SHP77 treated with DMSO at 0.1 percent for 48 hours (cell line): ENCODE results near the gene STAT5A.
"Not testable (repeated sequence)": the region's sequence is repeated elsewhere in the genome, so short reads cannot be mapped to it uniquely, and the experiment has no call there.

Experiments used
- DNase-seq: peaks from one replicate; lab custom pipeline; 2025; lab: John Stamatoyannopoulos, UW

The STAT5A gene

GRCh38 chr17:42285346-42286050 is 2.8 kb upstream of the STAT5A start:
- DNase-seq = no peak

DNA sequence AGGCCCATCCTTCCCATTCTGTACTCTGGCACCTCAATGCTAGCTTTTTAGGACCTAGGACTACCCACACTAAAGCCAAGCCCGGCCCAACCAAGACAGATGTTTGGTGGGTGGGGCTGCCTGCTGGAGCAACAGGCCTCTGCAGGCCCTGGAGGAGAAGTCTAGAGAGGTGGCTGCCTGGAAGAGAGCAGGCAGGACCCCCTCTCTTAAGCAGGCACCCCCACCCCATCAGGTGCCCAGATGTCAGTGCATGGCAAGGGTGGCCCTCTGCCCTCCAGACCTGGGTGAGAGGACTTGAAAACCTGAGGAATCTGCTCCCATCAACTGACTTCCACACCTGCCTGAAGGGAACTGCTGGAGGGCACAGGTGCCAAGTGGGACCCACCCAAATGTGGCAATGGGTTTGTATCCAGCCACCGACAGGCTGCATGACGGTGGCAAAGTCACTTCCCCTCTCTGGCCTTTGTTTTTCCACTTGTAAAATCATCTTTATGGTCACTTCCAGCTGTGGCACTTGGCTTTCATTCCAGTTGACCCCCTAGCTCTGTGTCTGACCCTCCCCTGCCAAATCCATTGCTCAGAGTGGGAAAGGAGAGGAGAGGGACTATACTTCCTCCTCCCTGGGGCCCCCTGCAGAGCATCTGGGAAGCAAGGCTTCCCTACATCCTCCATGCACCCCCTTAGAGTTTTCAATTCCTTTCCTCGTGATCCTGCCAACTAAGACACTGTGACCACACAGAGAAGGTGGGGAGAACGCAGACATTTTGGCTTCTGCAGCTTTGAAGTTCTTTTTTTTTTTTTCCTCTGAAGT is 1.7 kb upstream of the STAT5A start:
- DNase-seq = no peak

GRCh38 chr17:42287305-42287976 is 857 bp upstream of the STAT5A start:
- no peak for DNase-seq

GRCh38 chr17:42288803-42289610 is 709 bp downstream of the STAT5A start:
- no peak for DNase-seq

- no peak for DNase-seq
These were observed 1.4 kb downstream of the STAT5A start for GRCh38 chr17:42289611-42290181.

DNA sequence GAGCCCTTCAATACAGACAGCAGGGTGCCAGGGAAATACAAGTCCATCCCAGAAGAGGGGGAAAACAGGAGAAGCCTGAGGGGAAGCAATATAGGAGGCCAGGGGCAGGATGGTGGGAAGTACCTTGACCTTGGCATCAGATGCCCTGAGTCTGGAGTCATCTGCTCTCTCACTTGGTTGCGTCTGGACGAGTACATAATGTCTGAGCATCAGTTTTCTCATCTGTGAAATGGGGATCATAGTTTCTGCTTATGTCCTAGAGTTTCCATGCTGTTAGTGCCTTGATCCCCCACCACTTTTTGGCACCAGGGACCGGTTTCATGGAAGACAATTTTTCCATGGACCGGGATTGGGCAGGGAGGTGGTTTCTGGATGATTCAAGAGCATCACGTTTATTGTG is 2.3 kb downstream of the STAT5A start:
- DNase-seq = no peak

- DNase-seq = no peak
These were observed 2.8 kb downstream of the STAT5A start for GRCh38 chr17:42291129-42291528.

GRCh38 chr17:42294469-42295398 is 6.4 kb downstream of the STAT5A start:
- no peak for DNase-seq

DNA sequence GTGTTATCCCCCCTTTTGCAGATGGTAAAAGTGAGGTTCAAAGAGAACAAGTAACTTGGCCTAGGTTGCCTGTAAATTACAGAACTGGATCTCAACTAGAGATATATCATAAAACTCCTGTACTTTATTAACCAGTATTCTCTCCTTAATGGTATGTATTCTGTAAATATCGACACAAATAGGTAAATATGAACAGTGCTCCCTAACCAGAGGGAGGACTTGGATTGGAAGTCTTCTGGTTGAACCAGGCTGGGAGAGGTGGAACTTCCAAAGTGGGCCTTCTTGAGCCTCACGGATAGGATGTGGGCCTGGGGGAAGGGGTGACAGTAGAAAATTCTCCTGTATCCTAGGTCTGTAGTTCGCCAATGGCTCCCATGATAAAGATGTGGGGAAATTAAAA is 7.7 kb downstream of the STAT5A start:
- no peak for DNase-seq

- DNase-seq = not testable (repeated sequence)
These were observed 9.5 kb downstream of the STAT5A start for GRCh38 chr17:42297775-42298174.

DNA sequence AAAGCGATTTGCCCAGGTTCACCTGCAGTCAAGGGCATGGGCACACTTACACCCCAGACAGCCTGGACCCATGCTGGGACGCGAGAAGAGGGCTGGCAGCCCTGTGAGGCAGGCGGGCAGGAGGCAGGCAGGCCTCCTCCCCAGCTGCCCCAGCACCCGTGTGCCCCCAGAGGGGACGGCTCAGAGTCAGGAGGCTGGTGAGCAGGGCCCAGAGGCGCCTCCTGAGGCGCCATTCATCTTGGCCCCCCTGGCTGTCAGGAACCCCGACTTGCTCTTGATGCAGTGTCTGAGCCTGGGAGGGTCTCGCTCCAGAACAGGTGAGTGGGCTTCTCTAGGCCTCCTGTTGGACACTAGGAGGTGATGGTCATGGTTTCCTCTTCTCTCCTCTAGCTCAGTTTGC is 11.1 kb downstream of the STAT5A start:
- not testable (repeated sequence) for DNase-seq

GRCh38 chr17:42299913-42300312 is 11.6 kb downstream of the STAT5A start:
- not testable (repeated sequence) for DNase-seq

DNA sequence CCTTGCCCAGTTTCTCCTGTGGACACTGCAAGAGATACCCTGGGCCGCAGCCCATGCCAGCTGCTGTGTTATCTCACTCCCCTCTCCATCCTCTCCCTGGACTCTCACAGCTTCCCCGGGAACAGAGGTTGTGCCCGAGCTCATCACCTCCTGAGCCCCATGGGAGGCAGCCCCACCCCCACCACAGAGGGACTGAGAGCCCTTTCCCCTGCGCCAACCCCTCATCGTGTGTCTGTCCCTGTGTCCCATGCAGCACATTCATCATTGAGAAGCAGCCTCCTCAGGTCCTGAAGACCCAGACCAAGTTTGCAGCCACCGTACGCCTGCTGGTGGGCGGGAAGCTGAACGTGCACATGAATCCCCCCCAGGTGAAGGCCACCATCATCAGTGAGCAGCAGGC is 12.7 kb downstream of the STAT5A start:
- DNase-seq = no peak

GRCh38 chr17:42303694-42304093 is 15.4 kb downstream of the STAT5A start:
- DNase-seq = no peak

DNA sequence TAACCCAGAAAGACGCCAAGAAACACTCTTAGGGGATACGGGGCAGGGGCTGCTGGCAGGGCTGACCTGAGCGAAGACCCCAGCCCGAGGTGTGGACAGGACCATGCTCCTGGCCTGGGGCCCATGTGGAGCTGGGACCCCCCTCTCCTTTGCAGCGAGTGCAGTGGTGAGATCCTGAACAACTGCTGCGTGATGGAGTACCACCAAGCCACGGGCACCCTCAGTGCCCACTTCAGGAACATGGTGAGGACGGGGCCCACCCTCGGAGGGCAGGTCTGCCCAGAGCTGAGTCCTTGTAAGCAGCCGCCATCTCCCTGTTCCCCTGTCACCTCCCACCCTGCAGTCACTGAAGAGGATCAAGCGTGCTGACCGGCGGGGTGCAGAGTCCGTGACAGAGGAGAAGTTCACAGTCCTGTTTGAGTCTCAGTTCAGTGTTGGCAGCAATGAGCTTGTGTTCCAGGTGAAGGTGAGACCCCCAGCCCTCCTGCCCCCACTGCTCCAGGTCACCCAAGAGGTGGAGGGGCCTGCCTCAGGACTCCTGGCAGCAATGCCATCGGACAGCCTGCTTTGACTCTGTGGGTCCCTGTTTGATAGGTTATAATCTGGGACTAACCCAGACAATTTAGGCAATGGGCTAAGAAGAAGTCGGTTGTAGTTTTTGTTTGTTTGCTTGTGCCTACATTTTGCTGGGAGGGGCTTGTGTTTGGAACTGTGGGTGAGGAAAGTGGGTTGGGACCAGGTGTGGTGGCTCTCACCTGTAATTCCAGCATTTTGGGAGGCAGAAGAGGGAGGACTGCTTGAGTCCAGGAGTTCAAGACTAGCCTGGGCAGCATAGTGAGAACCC is 16.1 kb downstream of the STAT5A start:
- no peak for DNase-seq

DNA sequence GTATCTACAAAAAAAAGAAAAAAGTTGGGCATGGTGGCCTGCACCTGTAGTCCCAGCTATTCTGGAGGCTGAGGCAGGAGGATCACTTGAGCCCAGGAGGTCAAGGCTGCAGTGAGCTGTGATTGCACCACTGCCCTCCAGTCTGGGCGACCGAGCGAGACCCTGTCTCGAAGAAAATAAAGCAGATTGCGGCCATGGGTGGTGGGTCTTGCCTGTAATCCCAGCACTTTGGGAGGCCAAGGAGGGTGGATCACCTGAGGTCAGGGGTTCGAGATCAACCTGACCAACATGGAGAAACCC is 16.7 kb downstream of the STAT5A start:
- DNase-seq = not testable (repeated sequence)

GRCh38 chr17:42305543-42306384 is 17.5 kb downstream of the STAT5A start:
- DNase-seq = no peak

DNA sequence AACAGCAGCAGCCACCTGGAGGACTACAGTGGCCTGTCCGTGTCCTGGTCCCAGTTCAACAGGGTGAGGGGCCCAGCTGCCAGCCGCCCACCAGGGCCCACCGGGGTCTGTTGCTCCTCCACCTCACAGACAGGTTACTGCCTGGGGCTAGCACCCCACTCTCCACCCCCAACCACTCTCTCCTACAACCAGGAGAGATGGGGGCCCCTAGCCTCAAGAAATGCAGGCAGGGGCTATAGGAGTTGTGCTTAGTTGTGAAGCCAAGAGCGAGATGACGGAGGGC is 18.0 kb downstream of the STAT5A start:
- DNase-seq = no peak

- DNase-seq = no peak
These were observed 19.1 kb downstream of the STAT5A start for GRCh38 chr17:42307362-42307927.
